ELF-1 (cell line): ENCODE data around the gene GPC6.
"Not testable (repeated sequence)": the region's sequence is repeated elsewhere in the genome, so short reads cannot be mapped to it uniquely, and the experiment has no call there.

Experiments used
- DNase-seq: peaks from one replicate; pipeline ENCODE4 v3.0.0-alpha.2; 2016; ENCODE audit warnings: low read depth, low spot score

GPC6 gene

GRCh38 chr13:93318534-93319254 lies 92.1 kb downstream of the GPC6 start:
- no peak for DNase-seq

GRCh38 chr13:93320942-93321341 lies 94.3 kb downstream of the GPC6 start:
- DNase-seq = no peak

- DNase-seq = not testable (repeated sequence)
Observed at GRCh38 chr13:93323880-93324279, 97.3 kb downstream of the GPC6 start.

GRCh38 chr13:93325303-93326233 lies 99.0 kb downstream of the GPC6 start:
- DNase-seq = no peak

- DNase-seq = no peak
Observed at GRCh38 chr13:93326234-93326811, 99.7 kb downstream of the GPC6 start.

- DNase-seq = no peak
Observed at GRCh38 chr13:93328943-93329342, 102.3 kb downstream of the GPC6 start.

- DNase-seq = no peak
Observed at GRCh38 chr13:93336728-93337127, 110.1 kb downstream of the GPC6 start.

GRCh38 chr13:93338030-93338429 lies 111.4 kb downstream of the GPC6 start:
- no peak for DNase-seq

GRCh38 chr13:93338906-93339305 lies 112.3 kb downstream of the GPC6 start:
- DNase-seq = no peak

GRCh38 chr13:93339550-93339949 lies 112.9 kb downstream of the GPC6 start:
- DNase-seq = no peak

GRCh38 chr13:93341517-93341916 lies 114.9 kb downstream of the GPC6 start:
- no peak for DNase-seq

GRCh38 chr13:93343097-93343496 lies 116.5 kb downstream of the GPC6 start:
- no peak for DNase-seq

- no peak for DNase-seq
Observed at GRCh38 chr13:93344048-93344705, 117.6 kb downstream of the GPC6 start.

GRCh38 chr13:93345024-93345423 lies 118.4 kb downstream of the GPC6 start:
- DNase-seq = peak; percentile 4

- DNase-seq = no peak
Observed at GRCh38 chr13:93345770-93346169, 119.2 kb downstream of the GPC6 start.

GRCh38 chr13:93352616-93353015 lies 126.0 kb downstream of the GPC6 start:
- no peak for DNase-seq

- DNase-seq = no peak
Observed at GRCh38 chr13:93355094-93355493, 128.5 kb downstream of the GPC6 start.

- no peak for DNase-seq
Observed at GRCh38 chr13:93356469-93356868, 129.9 kb downstream of the GPC6 start.

- no peak for DNase-seq
Observed at GRCh38 chr13:93360021-93360420, 133.4 kb downstream of the GPC6 start.

- no peak for DNase-seq
Observed at GRCh38 chr13:93361703-93362102, 135.1 kb downstream of the GPC6 start.

GRCh38 chr13:93364166-93364565 lies 137.6 kb downstream of the GPC6 start:
- DNase-seq = no peak

GRCh38 chr13:93368296-93368695 lies 141.7 kb downstream of the GPC6 start:
- DNase-seq = no peak
